NCI-H2029 (cell line): ENCODE data around the gene SLC38A1.

Experiments
- DNase-seq: peaks from one replicate; lab custom pipeline; 2025; lab: John Stamatoyannopoulos, UW

SLC38A1 gene

GRCh38 chr12:46230983-46231382 is 37.9 kb downstream of the SLC38A1 start:
- DNase-seq, result no peak

- DNase-seq, result no peak
Observed at GRCh38 chr12:46230306-46230705, 38.5 kb downstream of the SLC38A1 start.

- no peak for DNase-seq
Observed at GRCh38 chr12:46227616-46228015, 41.2 kb downstream of the SLC38A1 start.

- DNase-seq, result no peak
Observed at GRCh38 chr12:46224386-46224785, 44.5 kb downstream of the SLC38A1 start.

GRCh38 chr12:46223047-46223446 is 45.8 kb downstream of the SLC38A1 start:
- no peak for DNase-seq

GRCh38 chr12:46222636-46223035 is 46.2 kb downstream of the SLC38A1 start:
- no peak for DNase-seq

GRCh38 chr12:46221255-46222128 is 47.4 kb downstream of the SLC38A1 start:
- DNase-seq, result no peak

- no peak for DNase-seq
Observed at GRCh38 chr12:46219877-46220655, 48.8 kb downstream of the SLC38A1 start.

GRCh38 chr12:46219132-46219876 is 49.5 kb downstream of the SLC38A1 start:
- no peak for DNase-seq

GRCh38 chr12:46218322-46219095 is 50.3 kb downstream of the SLC38A1 start:
- DNase-seq, result no peak

- DNase-seq, result no peak
Observed at GRCh38 chr12:46217541-46218321, 51.1 kb downstream of the SLC38A1 start.

- DNase-seq, result no peak
Observed at GRCh38 chr12:46214668-46215436, 54.0 kb downstream of the SLC38A1 start.

- no peak for DNase-seq
Observed at GRCh38 chr12:46212108-46212982, 56.5 kb downstream of the SLC38A1 start.

- no peak for DNase-seq
Observed at GRCh38 chr12:46210873-46211439, 57.9 kb downstream of the SLC38A1 start.

GRCh38 chr12:46209914-46210872 is 58.6 kb downstream of the SLC38A1 start:
- peak; percentile 98 for DNase-seq

GRCh38 chr12:46209170-46209569 is 59.7 kb downstream of the SLC38A1 start:
- peak; percentile 30 for DNase-seq

- peak; percentile 43 for DNase-seq
Observed at GRCh38 chr12:46208370-46208769, 60.5 kb downstream of the SLC38A1 start.
